ENCODE results near the gene MCC.

GRCh38 chr5:113379936-113380806 is 108.1 kb downstream of the MCC start:
- TF ChIP-seq, protein P1, sequence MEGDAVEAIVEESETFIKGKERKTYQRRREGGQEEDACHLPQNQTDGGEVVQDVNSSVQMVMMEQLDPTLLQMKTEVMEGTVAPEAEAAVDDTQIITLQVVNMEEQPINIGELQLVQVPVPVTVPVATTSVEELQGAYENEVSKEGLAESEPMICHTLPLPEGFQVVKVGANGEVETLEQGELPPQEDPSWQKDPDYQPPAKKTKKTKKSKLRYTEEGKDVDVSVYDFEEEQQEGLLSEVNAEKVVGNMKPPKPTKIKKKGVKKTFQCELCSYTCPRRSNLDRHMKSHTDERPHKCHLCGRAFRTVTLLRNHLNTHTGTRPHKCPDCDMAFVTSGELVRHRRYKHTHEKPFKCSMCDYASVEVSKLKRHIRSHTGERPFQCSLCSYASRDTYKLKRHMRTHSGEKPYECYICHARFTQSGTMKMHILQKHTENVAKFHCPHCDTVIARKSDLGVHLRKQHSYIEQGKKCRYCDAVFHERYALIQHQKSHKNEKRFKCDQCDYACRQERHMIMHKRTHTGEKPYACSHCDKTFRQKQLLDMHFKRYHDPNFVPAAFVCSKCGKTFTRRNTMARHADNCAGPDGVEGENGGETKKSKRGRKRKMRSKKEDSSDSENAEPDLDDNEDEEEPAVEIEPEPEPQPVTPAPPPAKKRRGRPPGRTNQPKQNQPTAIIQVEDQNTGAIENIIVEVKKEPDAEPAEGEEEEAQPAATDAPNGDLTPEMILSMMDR (IDR thresholded peaks at IDR 0.05; ENCODE audit: poor library complexity): no peak
- TF ChIP-seq EZH2 (IDR thresholded peaks at IDR 0.05; ENCODE audit: borderline replicate concordance): no peak
- TF ChIP-seq EZH2phosphoT487 (IDR thresholded peaks at IDR 0.05; ENCODE audit: low read depth, severe bottlenecking, unreplicated experiment): no peak

Measured in hepatocyte (in vitro differentiated cells).